Stimulated activated CD4-positive, alpha-beta T cell treated with anti-CD3 and anti-CD28 coated beads, Interleukin-2, amount 100 ng/mL, for 48 hours (primary cell): ENCODE data around the gene NANOGP8.
"Not testable (repeated sequence)": the region's sequence is repeated elsewhere in the genome, so short reads cannot be mapped to it uniquely, and the experiment has no call there.

ENCODE experiments used
- DNase-seq, 2 donors: peaks; one replicate each; pipeline ENCODE4 v3.0.0-alpha.2; 2020

Gene NANOGP8

GRCh38 chr15:35092311-35092710 is 7.2 kb upstream of the NANOGP8 start:
- no peak for DNase-seq

DNA sequence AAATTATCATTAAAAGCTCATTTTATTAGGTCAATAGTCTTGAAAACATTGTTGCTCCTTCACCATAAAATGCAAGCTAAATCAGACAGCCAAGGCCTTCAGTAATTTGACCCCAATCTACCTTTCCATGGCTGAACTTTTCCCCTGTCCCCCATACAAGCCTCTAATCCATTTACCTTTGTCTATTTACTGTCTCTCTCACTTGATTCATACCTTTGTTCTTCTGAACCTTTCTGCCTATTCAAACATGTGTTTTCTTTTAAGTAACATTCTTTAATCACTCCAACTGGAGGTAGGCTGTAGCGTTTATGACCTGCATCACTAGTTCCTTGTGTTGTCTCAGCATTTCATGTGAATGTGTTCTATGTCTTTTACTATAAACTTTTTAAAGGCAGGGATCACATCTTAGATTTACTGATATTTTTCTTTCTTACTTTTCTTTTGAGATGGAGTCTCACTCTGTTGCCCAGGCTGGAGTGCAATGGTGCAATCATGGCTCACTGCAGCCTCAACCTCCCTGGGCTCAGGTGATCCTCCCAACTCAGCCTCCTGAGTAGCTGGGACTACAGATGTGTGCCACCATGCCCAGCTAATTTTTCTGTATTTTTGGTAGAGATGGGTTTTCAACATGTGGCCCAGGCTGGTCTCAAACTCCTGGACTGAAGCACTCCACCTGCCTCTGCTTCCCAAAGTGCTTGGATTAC is 5.2 kb upstream of the NANOGP8 start:
- no peak for DNase-seq

DNA sequence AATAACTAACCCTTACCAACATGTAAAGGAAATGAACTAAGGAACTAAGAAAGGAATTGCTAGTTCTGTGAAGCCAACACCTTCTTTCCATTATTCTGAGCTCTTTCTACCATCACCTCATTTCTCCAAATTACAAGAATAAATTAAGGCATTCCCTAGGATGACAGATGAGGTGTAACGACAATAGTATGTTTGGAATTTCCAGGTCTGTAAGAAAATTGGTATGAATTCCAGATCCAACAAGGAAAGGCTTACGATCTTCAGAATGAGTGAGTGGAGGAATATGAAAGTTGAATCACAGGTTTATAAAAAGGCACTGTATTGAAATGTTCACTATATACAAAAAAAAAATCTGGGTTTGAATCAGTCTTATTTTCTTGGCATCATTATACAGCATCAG is 4.5 kb upstream of the NANOGP8 start:
- no peak for DNase-seq

GRCh38 chr15:35088329-35088728 is 3.2 kb upstream of the NANOGP8 start:
- no peak for DNase-seq

GRCh38 chr15:35087759-35088158 is 2.7 kb upstream of the NANOGP8 start:
- DNase-seq: no peak

- DNase-seq: not testable (repeated sequence)
Measured at GRCh38 chr15:35082371-35083348, 2.4 kb downstream of the NANOGP8 start.

GRCh38 chr15:35081626-35082365 is 3.3 kb downstream of the NANOGP8 start:
- not testable (repeated sequence) for DNase-seq

GRCh38 chr15:35080226-35080625 is 4.9 kb downstream of the NANOGP8 start:
- DNase-seq: no peak

GRCh38 chr15:35078221-35078915 is 6.7 kb downstream of the NANOGP8 start:
- peak; percentile 3 to 14 for DNase-seq

DNA sequence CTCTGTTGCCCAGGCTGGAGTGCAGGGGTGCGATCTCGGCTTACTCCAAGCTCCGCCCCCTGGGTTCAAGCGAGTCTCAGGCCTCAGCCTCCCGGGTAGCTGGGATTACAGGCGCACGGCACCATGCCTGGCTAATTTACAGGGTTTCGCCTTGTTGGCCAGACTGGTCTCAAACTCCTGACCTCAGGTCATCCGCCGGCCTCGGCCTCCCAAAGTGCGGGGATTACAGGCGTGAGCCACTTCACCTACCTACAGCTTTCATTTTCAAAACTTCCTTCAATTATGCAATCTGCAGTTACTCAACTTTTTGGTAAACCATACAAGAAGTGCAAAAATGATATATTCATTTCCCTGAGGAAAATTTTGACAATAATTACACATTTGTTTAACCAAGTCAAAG is 14.0 kb downstream of the NANOGP8 start:
- DNase-seq: no peak

GRCh38 chr15:35068846-35069475 is 16.1 kb downstream of the NANOGP8 start:
- DNase-seq: no peak

GRCh38 chr15:35067496-35068347 is 17.4 kb downstream of the NANOGP8 start:
- DNase-seq: no peak

DNA sequence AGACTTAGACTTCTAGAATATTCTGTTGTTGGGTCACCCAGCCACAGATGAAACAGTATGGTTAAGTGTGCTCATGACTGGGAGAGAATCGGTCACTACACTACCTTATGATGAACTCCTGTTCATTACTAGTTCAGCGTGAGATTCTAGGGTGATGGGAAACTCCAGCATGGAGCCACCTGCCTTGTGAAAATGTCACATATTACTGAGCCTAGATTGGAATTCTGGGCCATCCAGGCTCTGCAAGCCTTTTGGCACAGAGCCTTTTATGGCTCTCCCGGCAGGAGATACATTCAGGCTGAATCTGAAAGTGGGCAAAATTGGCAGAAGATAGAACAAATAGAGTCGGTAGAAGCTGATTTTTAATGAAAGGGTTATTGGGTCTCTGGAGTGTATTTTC is 19.0 kb downstream of the NANOGP8 start:
- no peak for DNase-seq

DNA sequence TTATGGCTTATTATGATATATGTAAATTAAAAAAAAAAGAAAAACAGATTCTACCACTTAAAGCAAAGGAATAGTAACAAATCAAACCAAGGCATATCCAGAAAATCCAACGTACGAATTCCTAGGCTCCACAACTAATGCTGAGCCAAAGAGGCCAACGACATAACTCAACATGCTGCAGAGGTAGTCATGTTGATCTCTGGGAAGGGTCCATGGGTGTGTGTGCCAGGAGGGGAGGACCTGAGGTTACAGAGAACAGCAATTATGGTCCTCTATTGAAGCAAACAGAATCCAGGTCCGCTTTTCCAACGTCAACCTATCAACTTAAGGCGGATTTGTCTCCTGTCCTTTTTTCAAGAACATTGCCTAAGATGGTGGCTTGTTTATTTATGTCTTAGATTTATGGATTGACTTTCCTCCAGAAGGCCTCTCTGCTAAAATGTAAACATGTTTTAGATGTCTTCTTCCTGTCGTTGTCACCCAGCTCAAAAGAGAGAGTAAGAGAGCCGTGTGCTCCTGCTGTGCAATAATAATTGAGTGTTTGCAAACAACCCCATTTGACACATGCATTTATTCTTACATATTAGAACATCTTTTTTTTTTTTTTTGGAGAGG is 20.4 kb downstream of the NANOGP8 start:
- no peak for DNase-seq

GRCh38 chr15:35062738-35063099 is 22.4 kb downstream of the NANOGP8 start:
- no peak for DNase-seq

DNA sequence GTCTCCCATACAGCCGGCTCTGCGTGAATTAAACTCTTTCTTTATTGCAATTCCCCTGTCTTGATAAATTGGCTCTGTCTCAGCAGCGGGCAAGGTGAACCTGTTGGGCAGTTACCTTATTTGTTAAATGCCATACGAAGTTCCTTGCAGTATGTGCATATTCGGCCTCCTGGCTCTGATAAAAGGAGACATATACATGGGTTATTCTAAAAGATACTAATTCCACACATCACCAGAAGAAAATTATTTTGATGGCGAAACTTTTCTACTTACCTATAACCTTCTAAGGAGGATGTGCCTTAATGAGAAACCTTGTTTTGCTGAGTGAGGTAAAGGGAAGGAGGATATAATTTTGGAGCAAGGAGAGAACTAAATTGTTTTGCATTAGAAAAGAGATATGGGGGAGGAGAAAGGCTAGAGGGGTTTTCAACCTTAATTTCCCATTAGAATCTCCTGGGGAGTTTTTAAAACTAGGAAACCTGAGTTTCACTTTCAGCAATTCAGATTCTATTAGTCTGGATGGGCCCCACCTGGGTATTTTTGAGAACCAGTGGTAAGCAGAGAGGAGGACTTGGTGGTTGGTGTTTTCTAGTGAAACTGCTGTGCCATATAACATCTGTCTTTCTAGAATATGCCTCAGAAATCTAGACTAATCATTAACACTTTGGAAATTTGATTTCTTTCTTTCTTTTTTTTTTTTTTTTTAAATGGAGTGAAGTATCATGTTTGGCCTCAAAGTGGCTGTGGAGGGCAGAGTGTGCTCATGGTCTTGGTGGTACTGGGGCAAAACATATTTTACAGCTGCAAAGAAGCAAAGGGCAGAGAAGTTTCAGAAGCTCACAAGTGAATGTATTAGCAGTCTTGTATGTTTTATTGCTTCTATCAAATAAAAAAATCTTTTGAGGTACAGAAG is 23.0 kb downstream of the NANOGP8 start:
- DNase-seq: no peak

- DNase-seq: no peak
Measured at GRCh38 chr15:35061161-35061824, 23.8 kb downstream of the NANOGP8 start.

GRCh38 chr15:35060591-35060990 is 24.5 kb downstream of the NANOGP8 start:
- no peak for DNase-seq

DNA sequence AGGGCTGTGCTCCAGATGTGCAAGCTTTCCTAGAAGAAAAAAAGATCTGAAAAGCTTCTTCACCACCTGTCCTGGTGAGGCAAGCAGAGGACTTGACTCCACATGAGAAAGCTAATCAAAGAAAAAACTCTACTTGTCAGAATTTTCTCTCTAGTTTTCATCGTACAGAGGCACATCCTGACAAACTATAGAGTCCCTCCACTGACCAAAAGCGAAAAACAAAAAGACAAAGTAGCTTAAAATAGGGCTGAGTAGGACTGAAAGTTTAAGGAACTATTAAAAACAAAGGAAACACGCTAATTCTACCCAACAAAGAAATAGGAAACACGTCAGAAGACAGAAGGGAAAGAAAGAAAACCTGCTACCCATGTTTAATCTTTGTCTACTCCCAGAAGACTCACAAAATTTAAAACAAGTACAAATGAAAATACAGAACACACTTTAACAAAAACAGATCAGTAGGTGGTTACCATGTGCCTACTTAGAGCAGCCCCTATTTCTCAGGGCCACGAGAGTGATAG is 26.5 kb downstream of the NANOGP8 start:
- DNase-seq: no peak
